Occipital lobe (tissue), 2 donors: ENCODE measurements around the gene SNX9. TPM values are rescaled to one million over a fixed set of nuclear protein-coding genes. Genes with fewer than 3 reads are reported as not detected.
A peak's percentile ranks its signal among the peaks of the same experiment; 100 is the strongest.
"Not testable (repeated sequence)": the region's sequence is repeated elsewhere in the genome, so short reads cannot be mapped to it uniquely, and the experiment has no call there.

ENCODE experiments used
- DNase-seq: peaks from one replicate; lab custom pipeline; 2025; lab: John Stamatoyannopoulos, UW
- total RNA-seq: library from RNA; depleted of rRNA; stranded (reverse); fragments of >200 nt; gene quantifications from one replicate; pipeline ENCODE4 v1.2.3, GENCODE V29; 2014

Gene SNX9
- total RNA-seq, 1 donor from 2014 or later, result 19.2 TPM

DNA sequence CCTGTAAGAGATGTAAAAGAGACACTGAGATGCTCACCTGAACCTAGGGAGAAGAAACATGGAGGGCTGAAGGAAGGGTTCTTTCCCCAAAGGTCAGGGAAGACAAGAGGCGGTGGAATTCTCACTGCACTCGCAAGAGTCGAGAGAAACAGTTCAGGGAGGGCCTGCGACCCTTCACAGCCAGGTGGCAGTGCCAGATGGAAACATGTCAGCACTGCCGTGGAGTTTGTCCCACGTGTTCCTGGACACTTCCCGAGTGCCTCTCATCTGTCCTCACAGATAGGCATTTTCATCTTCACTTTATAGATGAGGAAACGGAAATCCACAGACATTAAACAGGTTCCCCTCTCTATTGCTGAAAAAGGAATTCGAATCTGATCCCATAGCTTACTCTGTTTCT, 88.2 kb downstream of the SNX9 start:
- DNase-seq, result no peak

DNA sequence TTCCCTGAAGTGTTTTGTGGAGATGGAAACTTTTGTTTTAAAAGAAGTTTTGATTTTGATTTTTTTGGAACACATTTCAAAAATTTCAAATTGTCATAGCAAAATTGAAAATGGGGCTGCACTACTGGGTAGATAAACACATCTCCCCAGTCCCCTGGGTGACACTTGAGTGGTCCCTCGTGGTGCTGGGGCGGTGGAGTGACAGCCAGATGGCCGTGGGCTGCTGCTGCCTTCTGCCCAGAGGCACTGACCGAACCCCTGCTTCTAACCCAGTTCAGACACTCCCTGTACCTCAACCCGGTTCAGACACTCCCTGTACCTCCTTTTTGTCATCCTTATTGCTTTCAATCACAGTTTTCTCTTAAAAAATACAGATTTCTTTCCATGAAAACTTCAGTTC, 88.7 kb downstream of the SNX9 start:
- no peak for DNase-seq

DNA sequence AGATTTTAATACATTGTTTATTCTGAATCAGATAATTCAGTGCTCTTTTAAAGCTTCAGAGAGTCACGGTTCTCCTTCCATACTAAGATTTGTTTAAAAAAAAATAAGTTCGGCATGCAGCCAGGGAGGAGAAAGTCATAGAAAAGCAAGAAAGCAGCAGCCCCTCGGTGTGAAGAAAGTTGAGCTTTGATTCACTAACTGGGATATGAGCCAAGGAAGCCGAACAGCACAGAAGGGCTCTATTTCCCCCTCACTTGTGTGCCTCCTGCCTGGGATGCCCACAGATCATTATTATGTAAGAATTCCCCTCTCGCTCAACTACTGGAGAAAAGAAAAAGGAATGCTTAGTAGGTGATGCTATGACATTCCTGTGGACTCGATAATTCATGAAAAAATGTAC, 89.3 kb downstream of the SNX9 start:
- DNase-seq, result no peak

DNA sequence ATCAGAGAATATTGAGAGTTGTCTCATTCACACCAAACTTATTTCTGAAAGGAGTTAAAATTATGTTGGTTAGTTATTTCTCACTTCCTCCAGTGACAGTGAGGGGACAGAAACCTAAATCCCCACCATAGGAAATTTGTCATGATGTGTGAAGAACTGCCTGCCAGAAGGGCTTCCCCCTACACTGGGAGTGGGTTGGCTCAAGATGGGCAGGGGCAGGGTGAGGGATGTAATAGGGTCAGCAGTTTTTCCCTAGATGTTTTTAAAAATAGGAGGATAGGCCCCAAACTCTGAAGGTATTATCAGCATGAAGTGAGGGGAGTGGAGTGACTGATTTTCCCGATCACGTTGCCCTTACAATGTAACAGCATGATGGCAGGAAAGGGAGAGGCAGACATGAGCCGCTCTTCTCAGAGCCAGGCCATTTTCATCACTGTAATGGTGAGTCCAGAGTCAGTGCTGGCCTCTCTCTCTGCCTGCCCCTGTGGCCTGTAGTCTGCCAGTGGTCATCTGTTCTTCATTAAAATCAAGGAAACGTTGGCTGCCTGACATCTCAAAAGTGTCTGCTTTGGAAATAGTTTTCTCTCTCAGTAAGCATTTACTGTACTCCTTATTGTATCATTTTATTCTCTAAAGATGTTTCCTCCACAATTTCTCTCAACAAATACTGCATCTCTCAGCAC, 98.8 kb downstream of the SNX9 start:
- DNase-seq, result no peak

DNA sequence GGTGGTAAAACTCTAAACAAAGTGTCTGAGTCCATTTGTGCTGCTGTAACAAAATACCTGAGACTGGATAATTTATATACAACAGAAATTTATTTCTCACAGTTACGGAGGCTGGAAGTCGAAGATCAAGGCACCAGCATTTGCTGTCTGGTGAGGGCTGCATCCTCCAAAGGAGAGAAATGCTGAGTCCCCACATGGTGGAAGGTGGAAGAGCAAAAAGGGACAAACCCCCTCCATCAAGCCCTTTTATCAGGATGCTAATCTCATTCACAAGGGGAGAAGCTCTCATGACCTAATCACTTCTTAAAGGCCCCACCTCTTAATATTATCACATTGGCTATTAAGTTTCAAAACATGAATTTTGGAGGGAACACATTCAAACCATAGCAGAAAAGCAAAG, 102.7 kb downstream of the SNX9 start:
- no peak for DNase-seq

DNA sequence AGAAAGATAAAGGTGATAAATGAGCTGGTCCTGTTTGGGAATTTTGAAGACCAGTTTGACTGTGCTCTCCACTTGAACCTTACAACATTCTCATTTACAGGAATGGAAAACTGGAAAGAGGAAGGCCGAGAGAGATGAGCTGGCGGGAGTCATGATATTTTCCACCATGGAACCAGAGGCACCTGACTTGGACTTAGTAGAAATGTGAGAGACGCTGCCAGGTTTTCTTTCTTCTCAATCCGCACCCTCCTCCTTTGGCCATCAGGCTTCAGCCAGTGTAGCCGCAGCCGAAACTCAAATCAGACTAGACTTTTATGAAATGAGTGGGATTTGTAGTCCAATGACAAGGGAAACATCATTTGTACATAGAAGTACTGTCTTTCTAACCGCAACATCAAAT, 104.0 kb downstream of the SNX9 start:
- DNase-seq, result no peak

GRCh38 chr6:157928428-157928827, 105.4 kb downstream of the SNX9 start:
- no peak for DNase-seq

DNA sequence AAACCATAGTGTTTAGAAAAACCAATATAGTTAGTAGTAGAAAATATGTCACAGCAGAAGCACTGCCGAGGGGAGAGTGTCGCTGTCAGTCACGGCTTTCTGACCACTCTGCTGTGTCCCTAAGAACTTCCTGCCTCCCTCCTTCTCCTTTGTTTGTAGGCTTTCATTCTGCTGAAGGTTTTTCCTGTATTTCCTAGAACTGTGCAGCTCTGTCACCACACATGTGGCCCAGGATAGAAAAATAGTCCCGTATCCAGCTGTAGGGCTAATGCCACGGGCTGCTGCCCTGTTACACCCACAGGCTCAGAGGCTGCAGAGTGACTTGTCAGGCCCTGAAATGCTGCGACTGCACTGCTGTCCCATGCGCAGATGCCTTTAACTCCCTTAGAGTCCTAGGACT, 106.0 kb downstream of the SNX9 start:
- DNase-seq, result no peak

DNA sequence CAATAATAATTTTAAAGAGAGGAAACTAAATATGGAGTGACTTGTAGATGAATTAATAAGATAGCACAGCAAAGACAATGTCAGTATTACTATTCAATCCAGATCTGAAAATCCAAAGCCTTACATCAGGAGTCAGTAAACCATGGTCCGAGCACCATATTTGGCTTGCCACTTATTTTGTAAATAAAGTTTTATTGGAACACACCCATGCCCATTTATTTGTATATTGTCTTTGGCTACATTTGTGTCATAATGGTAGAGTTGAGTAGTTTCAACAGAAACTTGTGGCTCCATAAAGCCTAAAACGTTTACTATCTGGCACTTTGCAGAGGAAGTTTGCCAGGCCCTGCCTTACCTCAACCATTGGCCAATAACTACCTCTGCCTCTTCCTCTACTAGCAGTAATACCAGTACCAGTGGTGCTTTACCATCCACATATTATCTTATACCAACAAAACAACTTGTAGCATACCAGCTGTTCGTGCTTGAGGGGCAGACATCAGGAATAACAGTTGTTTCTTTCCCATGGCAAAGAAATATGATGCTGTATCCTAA, 106.8 kb downstream of the SNX9 start:
- no peak for DNase-seq

DNA sequence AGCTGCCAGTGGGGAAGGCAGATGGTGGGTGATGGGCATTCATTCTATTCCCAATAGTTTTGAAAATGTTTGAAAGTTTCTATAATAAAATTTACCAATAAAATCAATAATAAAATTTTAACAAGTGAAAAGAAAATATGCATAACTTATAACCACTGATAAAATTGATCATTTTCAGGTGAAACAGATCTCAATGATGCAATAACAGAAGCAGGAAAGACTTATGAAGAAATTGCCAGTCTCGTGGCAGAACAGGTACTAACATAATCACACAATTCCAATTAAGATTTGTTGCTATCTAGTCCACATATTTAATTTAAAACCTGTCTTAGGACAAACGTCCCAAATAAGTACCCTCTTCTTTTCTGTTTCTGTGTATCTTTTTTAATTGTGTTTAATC, 112.7 kb downstream of the SNX9 start:
- DNase-seq, result no peak

DNA sequence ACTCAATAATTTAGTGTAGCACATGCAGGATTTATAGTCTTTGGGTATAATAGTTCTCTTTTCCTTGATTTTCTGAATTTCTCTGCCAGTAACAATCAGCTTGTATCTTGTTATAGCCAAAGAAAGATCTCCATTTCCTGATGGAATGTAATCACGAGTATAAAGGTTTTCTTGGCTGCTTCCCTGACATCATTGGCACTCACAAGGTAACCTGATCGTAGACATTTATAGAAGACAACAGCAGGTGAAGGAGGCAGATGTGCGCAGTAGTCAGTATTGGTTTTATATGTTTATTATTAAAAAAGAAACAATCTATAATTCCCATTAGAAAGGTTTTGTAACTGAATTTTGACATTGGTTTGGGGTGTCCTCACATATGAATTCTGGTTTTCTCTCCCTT, 114.3 kb downstream of the SNX9 start:
- no peak for DNase-seq

DNA sequence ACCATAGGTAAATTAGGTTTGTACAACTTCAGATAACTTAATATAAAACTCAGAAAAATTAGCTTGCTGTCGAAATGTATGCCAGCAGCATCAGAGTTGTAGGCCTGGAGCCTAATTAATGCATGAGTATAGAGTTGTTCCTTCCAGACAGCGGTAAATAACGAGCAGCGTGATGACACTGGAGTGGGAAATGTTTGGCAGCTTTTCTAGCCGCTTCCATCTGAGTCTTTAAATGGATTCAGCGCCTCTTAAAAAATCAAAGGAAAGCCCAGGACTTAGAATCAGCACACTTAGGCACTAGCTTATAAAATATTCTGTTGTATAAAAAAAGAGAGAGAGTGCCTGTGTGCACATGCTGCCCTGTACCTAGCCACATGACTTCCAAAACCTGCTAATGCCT, 114.9 kb downstream of the SNX9 start:
- DNase-seq, result no peak

DNA sequence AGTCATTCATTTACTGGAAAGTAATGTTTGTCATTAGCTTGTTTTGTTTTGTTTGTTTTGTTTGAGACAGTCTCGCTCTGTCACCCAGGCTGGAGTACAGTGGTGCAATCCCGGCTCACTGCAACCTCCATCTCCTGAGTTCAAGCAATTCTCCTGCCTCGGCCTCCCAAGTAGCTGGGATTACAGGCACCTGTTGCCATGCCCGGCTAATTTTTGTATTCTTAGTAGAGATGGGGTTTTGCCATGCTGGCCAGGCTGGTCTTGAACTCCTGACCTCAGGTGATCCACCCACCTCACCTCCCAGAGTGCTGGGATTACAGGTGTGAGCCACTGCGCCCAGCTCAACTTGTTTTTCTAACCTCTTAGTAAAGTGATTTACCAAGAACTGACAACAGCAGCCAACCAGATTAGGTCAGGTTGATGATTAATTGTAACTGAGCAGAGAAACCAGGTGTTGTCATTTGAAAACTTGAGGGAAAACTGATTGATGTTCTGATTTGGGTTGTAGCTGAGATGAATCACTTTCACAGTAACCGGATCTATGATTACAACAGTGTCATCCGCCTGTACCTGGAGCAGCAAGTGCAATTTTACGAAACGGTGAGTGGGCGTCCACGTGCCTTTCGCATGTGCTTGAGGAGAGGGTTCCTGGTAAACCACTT, 117.5 kb downstream of the SNX9 start:
- DNase-seq, result not testable (repeated sequence)

- DNase-seq, result peak; percentile 71
Observed at GRCh38 chr6:157941101-157941863, 118.2 kb downstream of the SNX9 start.

DNA sequence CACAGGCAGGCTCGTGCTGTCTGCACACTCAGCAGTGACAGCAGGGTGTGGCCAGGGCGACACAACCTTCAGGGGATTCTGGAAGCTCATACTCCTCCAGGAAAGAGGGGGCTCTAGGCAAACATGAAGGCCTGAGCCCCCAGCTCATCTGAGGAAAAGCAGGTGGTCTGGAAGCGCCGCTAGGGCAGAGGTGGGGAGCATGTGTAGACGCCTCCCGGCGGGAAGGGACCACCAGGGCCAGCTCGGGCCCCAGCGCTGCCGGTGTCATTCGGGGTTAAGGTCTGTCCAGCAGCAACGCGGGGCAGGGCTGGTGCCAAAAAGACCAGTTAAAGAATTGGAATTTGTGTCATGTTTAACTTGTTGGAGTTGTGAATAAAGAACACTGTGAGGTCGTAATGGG, 119.3 kb downstream of the SNX9 start:
- no peak for DNase-seq

DNA sequence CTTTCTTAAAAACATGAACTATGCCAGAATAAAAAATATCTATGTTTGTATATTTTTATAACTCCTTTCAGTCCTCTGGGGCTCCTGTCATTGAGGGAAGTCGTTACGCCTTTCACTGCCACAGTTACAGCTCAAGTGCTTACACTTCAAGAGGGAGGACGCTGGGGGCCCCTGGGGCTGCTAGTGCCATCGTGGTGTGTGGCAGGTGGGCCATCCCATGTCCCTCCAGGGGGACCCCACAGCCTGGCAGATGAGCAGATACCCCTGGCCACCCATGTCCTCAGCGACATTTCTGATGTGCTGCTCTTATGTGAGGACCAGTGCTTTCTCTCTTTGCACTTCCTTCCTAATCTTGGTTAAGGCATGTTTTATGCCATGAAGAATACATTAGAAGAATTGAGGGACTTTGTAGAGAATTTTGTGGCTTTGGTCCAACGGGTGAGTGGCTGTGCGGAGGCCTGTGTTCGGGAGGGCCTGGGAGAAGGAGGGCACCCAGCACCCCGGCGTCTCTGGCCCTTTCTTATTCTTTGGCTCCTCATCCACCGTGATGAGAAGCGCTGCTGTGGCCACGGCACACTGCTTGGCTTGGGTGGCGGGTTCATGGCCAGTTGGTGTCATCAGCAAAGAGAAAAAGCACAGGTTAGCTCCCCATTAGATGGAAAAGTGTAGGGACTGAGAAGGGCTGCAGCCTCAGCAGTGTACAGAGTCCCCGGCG, 120.4 kb downstream of the SNX9 start:
- no peak for DNase-seq

DNA sequence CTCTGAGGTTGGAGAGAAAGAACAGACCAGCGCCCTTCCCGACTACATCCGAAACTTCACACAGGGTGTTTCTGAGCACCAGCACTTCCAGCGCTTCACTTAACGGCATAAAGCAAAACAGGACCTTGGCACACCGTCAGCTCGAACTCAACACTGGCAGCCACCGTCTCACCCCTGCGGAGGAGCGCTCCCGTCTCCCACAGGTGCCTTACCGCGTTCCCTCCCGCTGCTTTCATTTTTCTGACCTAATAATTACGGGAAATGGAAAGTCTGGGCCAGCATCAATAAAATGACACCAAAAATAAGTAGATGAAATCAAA, 120.9 kb downstream of the SNX9 start:
- no peak for DNase-seq

GRCh38 chr6:157944983-157945931, 122.2 kb downstream of the SNX9 start:
- no peak for DNase-seq

DNA sequence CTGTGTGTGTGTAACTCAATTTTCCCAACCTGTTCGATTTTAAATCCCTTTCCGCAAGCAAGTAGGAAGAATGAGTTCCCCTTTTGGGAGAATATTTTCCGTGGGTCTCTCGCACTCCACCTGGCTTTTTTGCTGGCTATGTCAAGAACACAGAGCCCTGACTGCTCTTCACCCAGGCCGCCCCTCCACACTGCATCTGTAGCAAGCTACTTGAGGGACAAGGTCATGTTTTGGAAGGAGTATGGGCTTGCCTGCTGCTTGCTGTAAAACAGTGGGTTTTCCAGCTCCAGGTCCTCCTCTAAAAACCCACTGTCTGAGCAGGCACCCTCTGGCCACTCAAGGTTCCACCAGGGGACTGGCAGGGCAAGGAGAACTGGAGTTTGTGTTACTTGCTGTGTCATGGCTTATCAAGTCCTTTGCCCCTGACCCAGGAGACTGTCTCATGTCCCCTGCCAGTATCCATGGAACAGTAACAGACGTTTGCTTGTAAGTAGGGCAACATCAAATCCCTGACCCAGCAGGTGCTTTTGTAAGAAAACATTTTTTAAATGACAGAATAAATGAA, 123.1 kb downstream of the SNX9 start:
- DNase-seq, result no peak

- no peak for DNase-seq
Observed at GRCh38 chr6:157946865-157947532, 124.0 kb downstream of the SNX9 start.
